GM19240 (cell line): ENCODE data around the gene TGFBR3.
"Not testable (repeated sequence)": the region's sequence is repeated elsewhere in the genome, so short reads cannot be mapped to it uniquely, and the experiment has no call there.

Source experiments
- DNase-seq: peaks from one replicate; pipeline ENCODE4 v3.0.0; 2011; ENCODE audit warnings: low spot score; ENCODE audit not compliant: insufficient read length

TGFBR3 gene

GRCh38 chr1:91851130-91852010 is 34.6 kb downstream of the TGFBR3 start:
- DNase-seq = no peak

GRCh38 chr1:91850708-91851107 is 35.2 kb downstream of the TGFBR3 start:
- DNase-seq = no peak

DNA sequence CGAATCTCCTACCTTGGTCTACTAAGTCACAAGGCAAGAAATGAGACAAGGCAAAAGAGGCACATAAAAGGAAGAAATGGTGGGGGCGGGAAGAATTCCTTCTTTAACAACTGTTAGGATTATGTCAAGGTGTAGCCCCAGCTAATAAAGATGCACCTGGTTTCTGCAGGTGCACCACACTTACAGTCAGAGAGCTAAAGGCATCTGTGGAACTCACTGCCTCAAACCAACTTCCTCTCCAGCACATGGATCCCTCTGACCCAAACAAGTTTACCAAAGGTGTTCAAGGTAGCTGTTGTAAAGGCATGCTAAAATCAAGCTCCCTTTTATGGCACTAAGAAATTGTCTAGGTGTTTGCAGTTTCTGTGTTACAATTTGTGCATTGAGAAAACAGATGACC is 38.1 kb downstream of the TGFBR3 start:
- DNase-seq = no peak

DNA sequence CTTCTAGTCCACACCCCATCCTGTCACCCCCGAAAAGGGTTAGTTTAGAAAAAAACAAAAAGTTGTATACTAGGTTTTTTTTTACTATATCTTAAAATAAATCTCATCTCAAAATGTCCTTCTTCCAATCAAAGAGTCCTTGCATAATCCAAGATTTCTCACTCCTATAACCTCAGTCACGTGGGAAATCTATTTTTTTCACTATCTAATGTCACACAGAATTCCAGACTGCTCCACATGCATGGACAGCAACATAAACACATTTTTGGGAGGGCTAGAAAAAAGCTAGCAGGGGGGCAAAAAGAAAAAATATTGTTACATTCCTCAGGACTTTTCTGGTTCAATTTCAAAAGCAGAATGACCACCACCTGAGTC is 39.3 kb downstream of the TGFBR3 start:
- DNase-seq = no peak

DNA sequence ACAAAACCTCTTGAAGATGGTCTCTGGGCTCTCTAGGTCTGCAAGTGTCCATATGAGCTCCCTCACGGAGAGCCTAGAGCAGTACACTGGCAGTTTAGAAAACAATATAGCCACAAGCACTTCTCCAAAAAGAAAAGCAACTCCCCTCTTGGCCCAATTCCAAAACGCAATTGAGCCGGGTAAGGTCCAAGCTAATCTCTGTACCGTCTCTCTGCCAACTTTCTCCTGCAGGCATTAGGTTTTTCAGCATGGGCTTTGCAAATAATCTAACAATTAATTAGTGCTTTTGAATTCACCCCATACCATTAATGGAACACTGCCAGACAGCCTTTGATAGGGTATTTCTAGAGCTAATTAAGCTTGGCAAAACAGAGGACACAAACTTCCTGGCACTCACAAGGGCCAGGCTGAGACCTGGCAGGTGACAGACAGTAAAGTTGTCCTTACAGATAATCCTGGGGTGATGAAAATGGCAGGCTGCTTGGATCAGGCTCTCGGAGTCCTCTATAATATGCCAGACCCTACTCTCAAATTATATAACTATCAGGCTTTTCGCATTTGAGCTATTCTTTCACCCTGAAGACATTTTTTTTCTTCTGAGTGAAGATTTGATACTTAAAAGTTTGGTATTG is 39.8 kb downstream of the TGFBR3 start:
- DNase-seq = no peak

DNA sequence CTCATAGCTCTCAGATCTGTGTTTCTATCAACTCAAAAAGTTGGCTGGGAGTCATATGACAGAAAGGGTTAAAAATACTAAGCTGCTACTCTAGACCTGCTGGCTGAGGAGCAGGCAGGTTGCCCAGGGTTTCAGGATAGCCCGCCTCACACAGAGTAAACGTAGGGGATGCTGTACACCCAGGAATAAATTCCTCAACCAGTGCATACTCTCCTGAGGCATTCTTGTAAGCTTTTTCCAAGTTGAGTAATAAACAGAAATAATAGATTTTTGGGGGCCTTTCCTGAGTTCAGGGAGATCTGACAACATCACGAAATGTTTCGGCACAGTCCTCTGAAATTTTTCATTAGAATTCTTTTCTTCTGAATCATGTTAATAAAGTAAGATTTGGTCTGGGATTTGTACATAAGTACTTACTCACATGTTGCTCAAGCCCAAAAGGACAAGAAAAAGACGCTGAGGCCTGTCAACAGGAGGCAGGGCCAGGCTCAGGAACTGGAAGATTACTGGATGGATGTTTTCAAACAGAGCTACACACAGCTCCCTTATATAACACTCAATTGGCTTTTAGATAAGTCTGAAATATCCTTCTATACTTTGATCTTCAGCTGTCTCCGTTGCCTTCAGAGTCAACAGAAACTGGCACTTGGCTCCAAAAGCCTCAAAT is 41.0 kb downstream of the TGFBR3 start:
- DNase-seq = no peak

- no peak for DNase-seq
These were observed 42.1 kb downstream of the TGFBR3 start for GRCh38 chr1:91843843-91844242.

GRCh38 chr1:91842563-91842962 is 43.4 kb downstream of the TGFBR3 start:
- DNase-seq = no peak

DNA sequence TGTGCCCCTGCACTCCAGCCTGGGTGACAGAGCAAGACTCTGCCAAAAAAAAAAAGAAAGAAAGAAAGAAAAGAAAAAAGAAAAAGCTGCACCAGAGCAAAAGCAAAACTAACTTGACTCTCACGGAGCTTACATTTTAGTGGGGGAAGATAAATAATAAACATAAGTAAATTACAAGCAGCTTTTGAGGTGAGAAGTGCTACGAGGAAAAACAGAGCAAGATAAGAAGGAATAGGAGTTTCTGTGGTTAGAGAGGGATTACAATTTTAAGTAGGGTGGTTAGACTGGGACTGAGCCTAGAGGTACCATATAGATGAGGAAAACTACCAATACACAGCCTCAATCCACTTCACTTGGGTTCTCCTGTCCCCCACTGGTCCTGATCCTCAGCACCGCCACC is 43.9 kb downstream of the TGFBR3 start:
- DNase-seq = no peak

DNA sequence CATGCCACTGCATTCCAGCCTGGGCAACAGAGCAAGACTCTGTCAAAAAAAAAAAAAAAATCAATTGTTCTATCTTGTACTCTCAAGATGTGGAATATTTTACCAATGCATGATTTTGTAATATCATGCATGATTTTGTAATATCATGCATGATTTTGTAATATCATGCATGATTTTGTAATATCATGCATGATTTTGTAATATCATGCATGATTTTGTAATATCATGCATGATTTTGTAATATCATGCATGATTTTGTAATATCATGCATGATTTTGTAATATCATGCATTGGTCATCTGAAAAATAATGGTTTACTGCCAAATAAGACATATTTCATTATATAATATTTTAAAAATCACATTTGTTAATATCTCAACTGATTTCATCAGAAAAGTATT is 45.7 kb downstream of the TGFBR3 start:
- not testable (repeated sequence) for DNase-seq

- no peak for DNase-seq
These were observed 49.5 kb downstream of the TGFBR3 start for GRCh38 chr1:91836331-91837040.

- DNase-seq = no peak
These were observed 50.8 kb downstream of the TGFBR3 start for GRCh38 chr1:91835087-91835521.

GRCh38 chr1:91834549-91834948 is 51.4 kb downstream of the TGFBR3 start:
- not testable (repeated sequence) for DNase-seq

DNA sequence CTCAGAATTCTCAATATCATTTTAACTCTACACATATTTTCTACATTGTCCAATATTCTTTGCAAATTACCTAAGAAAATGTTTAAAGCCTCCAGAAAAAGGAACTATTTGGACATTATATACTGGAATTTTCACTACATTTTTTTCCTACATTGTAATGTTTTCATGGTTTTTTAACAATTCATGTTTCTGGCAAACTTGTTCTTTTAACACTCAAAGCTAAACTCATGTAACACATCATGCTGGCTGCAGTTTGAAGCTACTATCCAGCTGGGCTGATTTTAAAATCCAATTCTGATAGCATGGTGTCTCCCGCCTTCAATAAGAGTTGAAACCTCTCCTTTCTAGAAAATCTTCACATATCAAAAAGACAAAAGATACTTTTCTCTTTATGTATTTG is 52.0 kb downstream of the TGFBR3 start:
- DNase-seq = no peak

- DNase-seq = no peak
These were observed 54.6 kb downstream of the TGFBR3 start for GRCh38 chr1:91831132-91831930.

DNA sequence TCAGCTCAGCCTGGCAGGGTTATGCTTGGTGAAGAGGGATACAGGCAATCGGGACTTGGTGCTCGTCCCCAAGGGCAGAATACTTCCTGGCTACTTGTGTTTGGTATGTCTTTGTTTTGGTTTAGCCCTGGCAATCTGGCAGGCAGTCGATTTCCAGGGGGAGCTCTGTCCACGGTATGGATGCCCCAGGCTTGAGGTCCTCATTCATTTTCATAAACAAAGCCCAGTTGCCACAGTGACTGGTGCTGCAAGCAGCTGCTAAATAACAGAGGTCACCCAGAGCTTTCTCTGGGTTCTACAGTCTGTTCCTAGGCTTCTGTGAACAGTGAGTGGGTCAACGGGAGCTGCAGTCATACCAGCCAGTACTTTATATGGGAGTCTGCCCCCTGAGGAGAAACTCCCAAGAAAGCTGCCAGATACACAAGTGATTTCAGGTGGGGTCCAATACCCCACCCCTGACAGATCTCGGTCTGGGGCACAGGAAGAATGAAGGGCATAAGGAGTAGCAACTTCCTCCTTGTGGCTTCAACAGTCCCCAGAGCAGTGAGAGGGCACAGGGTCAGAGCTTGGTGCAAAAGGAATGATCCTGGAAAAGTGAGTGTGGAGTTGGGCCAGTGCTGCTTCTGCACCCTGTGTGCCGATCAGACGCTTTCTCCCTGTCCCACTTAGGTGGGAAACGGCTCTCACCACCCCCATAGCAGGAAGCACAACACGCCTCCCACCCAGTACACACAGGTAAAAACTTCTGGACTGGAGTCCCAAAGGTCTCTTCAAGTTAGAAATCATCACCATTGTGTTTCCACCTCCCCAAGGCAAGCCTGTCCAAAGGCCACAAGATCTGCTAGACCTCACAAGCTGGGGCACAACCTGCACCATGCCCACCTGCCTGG is 55.5 kb downstream of the TGFBR3 start:
- no peak for DNase-seq

- DNase-seq = no peak
These were observed 56.4 kb downstream of the TGFBR3 start for GRCh38 chr1:91829293-91830153.

GRCh38 chr1:91828583-91829281 is 57.2 kb downstream of the TGFBR3 start:
- DNase-seq = no peak
